C4-2B (cell line): ENCODE results near the gene UTRN.

Source experiments
- H3K27ac ChIP-seq: fragments of 450-650 bp; 2 replicates; pipeline ENCODE4 v1.5.1; 2017
- ZFX ChIP-seq: fragments of 450-650 bp; IDR thresholded peaks from 2 replicates; pipeline ENCODE4 v1.6.1; 2017
- TF ChIP-seq, protein P1 (sequence below): fragments of 450-650 bp; conservative IDR thresholded peaks from 2 replicates; pipeline ENCODE4 v1.5.1; 2017; ENCODE audit warnings: mild to moderate bottlenecking

UTRN gene

DNA sequence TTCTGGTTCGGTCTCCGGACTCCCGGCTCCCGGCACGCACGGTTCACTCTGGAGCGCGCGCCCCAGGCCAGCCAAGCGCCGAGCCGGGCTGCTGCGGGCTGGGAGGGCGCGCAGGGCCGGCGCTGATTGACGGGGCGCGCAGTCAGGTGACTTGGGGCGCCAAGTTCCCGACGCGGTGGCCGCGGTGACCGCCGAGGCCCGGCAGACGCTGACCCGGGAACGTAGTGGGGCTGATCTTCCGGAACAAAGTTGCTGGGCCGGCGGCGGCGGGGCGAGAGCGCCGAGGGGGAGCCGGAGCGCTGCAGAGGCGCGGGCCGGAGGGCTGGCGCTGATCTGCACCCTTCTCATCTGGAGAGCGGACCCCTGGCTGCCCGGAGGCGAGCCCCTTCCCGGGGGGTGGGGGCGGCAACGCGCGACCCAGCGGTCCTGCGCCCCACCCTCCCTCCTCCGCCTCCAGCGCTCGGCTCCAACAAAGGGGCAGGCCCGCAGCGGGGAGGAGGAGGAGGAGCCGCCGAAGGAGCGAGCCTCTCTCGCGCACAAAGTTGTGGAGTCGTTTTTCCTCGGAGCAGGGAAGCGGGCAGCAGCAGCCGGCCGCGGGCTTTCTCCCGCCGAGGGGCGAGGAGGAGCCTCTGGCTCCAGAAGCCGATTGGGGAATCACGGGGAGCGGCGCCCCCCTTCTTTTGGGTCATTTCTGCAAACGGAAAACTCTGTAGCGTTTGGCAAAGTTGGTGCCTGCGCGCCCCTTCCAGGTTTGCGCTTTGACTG, at the start of gene UTRN:
UTRN (plus strand) TSS at position 553 of the 765 bp plus-strand sequence. CDS start 6,494 bp downstream, outside the sequence.
- peak; percentile 29; the same call in 1 of the 2 replicates for TF ChIP-seq ZFX
- TF ChIP-seq, protein P1, sequence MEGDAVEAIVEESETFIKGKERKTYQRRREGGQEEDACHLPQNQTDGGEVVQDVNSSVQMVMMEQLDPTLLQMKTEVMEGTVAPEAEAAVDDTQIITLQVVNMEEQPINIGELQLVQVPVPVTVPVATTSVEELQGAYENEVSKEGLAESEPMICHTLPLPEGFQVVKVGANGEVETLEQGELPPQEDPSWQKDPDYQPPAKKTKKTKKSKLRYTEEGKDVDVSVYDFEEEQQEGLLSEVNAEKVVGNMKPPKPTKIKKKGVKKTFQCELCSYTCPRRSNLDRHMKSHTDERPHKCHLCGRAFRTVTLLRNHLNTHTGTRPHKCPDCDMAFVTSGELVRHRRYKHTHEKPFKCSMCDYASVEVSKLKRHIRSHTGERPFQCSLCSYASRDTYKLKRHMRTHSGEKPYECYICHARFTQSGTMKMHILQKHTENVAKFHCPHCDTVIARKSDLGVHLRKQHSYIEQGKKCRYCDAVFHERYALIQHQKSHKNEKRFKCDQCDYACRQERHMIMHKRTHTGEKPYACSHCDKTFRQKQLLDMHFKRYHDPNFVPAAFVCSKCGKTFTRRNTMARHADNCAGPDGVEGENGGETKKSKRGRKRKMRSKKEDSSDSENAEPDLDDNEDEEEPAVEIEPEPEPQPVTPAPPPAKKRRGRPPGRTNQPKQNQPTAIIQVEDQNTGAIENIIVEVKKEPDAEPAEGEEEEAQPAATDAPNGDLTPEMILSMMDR: no peak
- peak within 1 kb of the TSS; percentile 91 for H3K27ac ChIP-seq

DNA sequence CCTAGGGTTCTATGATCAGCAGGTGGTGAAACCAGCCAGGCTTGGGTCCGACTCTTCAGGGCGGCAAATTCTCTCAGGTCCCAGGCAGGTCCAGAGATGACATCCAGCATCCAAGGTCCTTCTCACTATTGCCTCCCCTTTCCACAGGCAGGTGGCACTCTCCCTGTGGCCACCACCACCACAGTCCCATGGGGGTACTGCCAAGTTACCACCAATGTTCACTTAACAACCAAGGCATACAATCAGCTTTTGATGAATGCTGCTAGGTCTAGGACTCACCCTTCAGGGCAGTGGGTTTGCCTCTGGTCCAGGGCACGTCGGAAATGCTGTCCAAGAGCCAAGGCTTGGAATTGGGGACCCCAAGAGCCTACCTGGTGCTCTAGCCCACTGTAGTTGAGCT, 40.4 kb upstream of the UTRN start:
- TF ChIP-seq, protein P1: no peak; the same call in 1 of the 2 replicates
- no peak for TF ChIP-seq ZFX
- H3K27ac ChIP-seq: no peak overlapping the region

DNA sequence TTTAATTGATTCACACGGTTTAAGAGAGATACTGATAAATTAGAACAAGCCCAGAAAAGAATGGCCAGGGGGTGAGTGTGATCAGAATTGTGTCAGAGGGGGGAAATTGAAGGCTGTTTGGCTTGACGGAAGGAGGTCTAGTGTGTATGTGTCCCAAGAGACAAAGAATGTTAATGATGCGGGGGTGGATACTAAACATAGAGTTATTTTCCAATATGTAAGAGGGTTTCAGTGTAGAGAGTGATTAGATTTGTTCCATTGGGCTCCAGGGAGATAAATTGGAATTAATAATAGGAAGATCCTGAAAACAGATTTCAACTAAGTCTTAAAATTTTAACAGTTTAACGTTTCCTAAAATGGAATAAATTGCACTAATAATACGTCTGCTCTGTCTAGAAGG, 38.1 kb upstream of the UTRN start:
- no peak overlapping the region for H3K27ac ChIP-seq
- no peak for TF ChIP-seq ZFX
- TF ChIP-seq, protein P1: no peak

DNA sequence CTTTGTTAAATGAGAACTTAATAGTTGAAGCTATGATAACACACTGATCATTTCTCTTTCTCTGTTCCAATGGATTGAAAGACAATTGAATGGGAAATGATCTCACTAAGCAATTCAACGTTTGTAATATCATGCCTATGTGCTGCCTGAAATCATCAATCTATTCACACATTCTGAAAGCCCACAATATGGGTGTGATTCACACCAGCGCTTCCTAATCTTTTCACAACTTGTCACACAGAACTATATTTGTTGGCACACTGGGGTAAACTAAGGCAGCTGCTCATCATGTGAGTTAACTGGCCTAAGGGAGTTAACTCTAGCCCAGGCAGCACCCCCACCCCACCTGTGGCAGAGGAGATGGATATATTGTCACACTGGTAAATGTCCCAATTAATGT, 37.1 kb upstream of the UTRN start:
- TF ChIP-seq ZFX: no peak
- TF ChIP-seq, protein P1: no peak
- H3K27ac ChIP-seq: no peak overlapping the region

DNA sequence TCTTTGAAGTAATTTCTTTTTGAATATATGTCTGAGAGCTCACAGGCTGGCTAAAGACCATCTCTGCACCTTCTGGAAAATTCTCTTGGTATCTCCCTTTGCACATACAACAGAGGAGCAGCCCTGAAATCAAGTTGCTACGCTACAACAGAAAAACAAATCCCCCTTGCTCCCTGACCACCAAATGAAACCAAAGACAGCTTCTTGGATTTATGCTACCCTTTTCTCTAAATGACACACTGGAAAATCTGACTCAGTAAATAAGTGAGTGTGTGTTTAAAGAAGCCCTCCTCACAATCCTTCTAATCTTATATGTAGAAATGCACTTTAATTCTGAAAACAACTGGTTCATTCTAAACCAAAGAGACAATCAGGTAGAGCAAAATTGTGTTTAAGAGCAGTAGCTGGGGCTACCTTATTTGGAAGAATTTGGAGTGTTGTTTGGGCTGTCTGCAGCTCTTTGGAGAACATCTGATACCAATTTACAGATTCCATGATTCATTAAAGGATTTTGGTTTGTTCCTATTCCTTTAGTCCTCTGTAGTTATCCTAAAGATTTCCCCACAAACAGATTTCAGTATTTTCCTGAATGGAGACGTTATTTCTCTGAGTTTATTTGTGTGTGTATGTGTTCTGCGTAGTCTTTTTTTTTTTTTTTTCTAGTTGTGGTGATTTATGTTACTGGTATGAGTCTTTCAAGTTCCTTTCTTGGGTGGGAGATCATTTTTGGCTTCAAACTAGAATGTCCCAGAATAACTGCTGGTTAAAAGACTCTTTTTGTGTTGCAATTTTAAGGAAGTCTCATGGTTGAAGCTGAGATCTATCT, 36.4 kb upstream of the UTRN start:
- TF ChIP-seq, protein P1: no peak
- TF ChIP-seq ZFX: no peak
- no peak overlapping the region for H3K27ac ChIP-seq

DNA sequence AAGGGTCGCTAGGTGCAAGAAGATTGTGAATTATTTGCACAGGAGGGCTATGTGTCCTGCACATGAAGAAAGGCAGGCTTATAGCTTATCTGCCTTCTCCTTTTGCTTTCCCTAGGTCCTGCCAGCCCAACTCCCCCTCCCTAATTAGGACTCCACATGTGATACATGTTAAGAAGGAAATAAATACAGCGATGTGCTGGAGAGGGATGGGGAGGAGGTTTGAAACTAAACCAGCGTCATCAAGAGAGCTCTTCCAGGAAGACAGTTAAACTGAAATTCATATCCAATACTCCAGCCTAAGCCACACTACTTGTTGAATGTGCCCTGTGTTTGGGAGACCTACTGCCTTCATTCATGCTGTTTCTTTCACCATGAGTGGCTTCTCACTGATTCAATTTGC, 34.9 kb upstream of the UTRN start:
- H3K27ac ChIP-seq: no peak overlapping the region
- TF ChIP-seq ZFX: no peak
- TF ChIP-seq, protein P1: no peak

DNA sequence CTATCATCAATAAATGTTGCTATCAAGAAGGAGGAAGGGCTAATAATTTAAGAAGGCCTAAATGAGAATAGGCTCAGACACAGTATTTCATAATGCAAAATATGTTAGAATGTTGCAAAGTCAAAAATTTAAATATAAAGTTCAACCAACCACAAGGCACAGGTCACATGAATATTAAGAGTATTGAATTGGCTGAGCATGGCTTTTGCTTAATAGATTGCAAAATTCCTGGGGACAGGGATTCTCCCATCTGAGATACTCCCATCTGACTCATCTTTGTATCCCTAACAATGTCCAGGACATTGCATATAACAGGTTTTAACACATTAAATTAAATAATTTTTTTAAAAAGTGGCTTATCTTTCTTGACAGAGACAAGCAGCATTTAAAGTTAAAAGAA, 32.9 kb upstream of the UTRN start:
- no peak overlapping the region for H3K27ac ChIP-seq
- TF ChIP-seq, protein P1: no peak
- no peak for TF ChIP-seq ZFX
